Cardiac fibroblast (primary cell): ENCODE results near the gene SMIM33.
"Not testable (repeated sequence)": the region's sequence is repeated elsewhere in the genome, so short reads cannot be mapped to it uniquely, and the experiment has no call there.

ENCODE experiments used
- DNase-seq, 2 donors: peaks; one replicate each; pipeline versions ENCODE4 v3.0.0 to v3.0.0-alpha.2; 2010; ENCODE audit warnings: low read depth in 2 of 2
- H3K4me3 ChIP-seq, 2 donors: replicated peaks in 1 of 2; 1 replicate in 1 of 2; 2 replicates in 1 of 2; pipeline ENCODE4 v1.5.1; 2011; ENCODE audit warnings: low read depth in 2 of 2, low read length in 2 of 2, mild to moderate bottlenecking in 2 of 2, moderate library complexity in 1 of 2
- TF ChIP-seq, protein P1 (sequence below): IDR thresholded peaks from one replicate; pipeline ENCODE4 v1.5.1; 2011; ENCODE audit warnings: low read depth, mild to moderate bottlenecking, low read length, inconsistent platforms

Gene SMIM33

GRCh38 chr5:139474890-139475791, 4.3 kb downstream of the SMIM33 start:
- TF ChIP-seq, protein P1, sequence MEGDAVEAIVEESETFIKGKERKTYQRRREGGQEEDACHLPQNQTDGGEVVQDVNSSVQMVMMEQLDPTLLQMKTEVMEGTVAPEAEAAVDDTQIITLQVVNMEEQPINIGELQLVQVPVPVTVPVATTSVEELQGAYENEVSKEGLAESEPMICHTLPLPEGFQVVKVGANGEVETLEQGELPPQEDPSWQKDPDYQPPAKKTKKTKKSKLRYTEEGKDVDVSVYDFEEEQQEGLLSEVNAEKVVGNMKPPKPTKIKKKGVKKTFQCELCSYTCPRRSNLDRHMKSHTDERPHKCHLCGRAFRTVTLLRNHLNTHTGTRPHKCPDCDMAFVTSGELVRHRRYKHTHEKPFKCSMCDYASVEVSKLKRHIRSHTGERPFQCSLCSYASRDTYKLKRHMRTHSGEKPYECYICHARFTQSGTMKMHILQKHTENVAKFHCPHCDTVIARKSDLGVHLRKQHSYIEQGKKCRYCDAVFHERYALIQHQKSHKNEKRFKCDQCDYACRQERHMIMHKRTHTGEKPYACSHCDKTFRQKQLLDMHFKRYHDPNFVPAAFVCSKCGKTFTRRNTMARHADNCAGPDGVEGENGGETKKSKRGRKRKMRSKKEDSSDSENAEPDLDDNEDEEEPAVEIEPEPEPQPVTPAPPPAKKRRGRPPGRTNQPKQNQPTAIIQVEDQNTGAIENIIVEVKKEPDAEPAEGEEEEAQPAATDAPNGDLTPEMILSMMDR, result no peak
- no peak overlapping the region for H3K4me3 ChIP-seq
- DNase-seq, result peak; percentile 54 to 91

DNA sequence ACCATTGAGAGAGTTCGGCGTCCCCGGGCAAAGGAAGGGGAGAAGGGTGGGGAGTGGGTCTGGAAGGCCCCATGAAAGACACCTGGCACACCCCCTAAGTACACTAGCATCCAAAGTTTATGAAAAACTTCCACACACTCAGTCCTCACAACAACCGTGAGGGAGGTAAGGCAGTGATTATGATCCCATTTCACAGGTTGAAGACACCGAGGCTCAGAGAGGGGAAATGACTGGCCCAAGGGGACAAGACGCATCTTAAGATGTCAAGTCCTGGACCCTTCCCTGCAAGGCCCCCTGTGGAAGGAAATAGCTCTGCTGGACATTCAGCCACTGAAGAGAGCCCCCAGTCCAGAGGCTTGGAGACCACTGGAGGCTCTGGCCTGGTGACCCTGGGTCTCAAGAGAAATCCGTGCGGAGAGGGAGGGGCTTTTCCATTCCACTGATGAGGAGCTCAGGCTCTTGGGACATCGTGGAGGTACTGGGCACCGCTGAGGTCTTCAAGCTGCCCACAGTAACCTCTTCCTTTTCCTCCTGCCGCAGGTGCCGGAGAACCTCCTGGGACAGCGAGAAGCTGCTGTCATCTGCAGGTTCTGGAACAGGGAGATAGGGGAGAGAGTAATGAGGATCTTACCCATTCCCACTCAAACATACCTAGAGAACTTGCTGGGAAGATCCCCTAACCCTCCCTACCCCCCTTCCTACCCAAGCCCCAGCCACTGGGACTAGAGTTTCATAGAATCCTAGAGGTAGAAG, 5.2 kb downstream of the SMIM33 start:
- no peak for DNase-seq
- H3K4me3 ChIP-seq, result no peak overlapping the region
- TF ChIP-seq, protein P1, result no peak

DNA sequence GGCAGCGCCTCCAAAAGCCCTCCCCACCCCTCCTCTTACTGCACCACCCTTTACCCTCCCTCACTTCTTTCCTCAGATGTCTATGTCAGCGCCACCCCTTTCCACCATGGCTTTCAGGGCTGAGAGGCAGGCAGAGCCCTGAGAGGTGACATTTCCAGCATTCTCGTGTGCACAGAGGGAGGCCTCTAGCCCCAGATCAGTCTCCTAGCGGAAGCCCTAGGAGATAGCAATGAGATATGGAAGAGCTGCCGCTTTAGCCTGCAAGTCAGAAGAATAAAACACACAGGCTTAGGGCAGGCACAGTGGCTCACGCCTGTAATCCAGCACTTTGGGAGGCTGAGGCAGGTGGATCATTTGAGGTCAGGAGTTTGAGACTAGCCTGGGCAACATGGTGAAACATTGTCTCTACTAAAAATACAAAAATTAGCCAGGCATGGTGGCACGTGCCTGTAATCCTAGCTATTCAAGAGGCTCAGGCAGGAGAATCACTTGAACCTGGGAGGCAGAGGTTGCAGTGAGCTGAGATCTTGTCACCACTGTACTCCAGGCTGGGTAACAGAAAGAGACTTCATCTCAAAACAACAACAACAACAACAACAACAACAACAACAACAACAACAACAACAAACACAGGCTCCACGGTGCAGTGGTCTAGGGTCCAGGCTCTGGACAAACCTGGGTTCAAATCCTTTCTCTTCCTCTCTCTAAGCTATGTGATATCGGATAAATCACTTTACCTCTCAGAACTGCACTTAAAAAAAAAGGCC, 8.0 kb downstream of the SMIM33 start:
- not testable (repeated sequence) for H3K4me3 ChIP-seq, DNase-seq

GRCh38 chr5:139479729-139480128, 8.9 kb downstream of the SMIM33 start:
- not testable (repeated sequence) for DNase-seq, H3K4me3 ChIP-seq

DNA sequence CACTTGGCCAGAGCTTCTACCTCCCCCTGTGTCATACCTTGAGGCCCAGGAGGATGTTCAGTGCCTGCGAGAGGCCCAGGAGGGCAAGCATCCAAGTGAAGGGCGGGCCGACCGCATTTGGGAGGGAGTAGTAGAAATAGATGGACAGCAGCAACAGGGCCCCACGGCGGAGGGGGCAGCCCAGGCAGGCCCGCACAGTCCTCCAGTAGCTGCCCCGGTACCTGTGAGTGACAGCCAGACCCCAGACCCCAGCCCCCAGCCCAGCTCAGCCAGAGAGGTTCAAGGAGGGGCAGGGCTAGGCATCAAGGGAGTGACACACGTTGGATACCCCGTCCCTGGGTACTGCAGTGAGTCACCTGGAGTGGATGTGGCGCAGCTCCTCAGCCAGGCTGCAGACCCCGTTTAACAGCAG, 10.3 kb downstream of the SMIM33 start:
- peak; percentile 33 to 71 for DNase-seq
- H3K4me3 ChIP-seq, result peak overlapping the region; percentile 57 to 66
- TF ChIP-seq, protein P1, result no peak

DNA sequence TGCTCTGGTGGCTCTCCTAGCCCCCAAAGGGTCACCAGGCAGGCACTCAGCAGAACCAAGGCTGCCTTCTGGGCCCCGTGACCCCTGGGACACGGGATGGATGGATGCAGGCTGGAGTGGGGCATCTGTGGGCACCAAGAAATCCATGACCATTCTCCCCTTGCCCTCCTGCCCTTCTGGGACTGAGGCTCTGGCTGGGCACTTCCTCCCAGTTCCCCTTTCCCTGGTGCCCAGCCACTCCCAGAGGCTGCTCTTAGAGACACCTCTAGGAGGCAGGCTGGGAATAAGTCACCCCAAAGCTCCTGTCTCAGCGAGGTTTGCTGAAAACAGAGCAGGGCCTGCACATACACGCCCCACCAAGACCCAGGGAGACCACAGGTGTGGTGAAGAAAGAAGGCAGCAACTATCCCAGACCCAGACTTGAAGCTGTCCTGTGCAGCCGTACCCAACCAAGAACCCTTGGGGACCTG, 10.8 kb downstream of the SMIM33 start:
- DNase-seq, result peak; percentile 58 to 67
- TF ChIP-seq, protein P1, result peak; percentile 39
- H3K4me3 ChIP-seq, result peak overlapping the region; percentile 57 to 66

GRCh38 chr5:139482050-139482889, 11.5 kb downstream of the SMIM33 start, which contains the start of gene STING1:
Gene STING1 (minus strand): TSS chr5:139482758. CDS start chr5:139481704, 1,054 bp downstream.
- TF ChIP-seq, protein P1, result no peak
- peak; percentile 98 to 99 for DNase-seq
- peak within 1 kb of the TSS; percentile 57 to 66 for H3K4me3 ChIP-seq

DNA sequence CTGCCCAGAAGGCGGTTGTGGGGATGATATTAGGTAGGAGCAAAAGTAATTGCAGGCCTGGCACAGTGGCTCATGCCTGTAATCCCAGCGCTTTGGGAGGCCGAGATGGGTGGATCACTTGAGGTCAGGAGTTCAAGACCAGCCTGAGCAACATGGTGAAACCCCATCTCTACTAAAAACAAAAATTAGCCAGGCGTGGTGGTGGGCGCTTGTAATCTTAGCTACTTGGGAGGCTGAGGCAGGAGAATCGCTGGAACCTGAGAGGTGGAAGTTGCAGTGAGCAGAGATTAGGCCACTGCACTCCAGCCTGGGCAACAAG, 12.0 kb downstream of the SMIM33 start:
- H3K4me3 ChIP-seq, result peak overlapping the region in 1 of 2 donors; percentile 66

More for the DNA sequence above, 12.0 kb downstream of the SMIM33 start:
- DNase-seq, result not testable (repeated sequence)
